ENCODE results near the gene GP1BB. TPM values are rescaled to one million over a fixed set of nuclear protein-coding genes. Genes with fewer than 3 reads are reported as not detected.

Gene GP1BB
- total RNA-seq, 1 experiment from 2014 or later = 4.3 TPM

DNA sequence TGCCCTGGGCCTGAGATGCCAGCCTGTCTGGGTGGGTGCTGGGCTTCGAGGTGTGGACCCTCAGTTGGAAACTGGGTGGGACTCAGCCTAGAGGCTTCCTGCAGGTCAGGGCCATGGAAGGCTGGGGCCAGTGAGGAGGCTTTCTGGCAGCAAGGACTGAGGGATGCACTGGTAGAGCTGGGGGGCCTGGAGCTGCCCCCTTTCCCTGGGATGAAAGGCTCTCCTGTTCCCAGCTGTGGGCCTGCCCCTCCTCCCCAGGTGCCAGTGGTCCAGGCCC, 6.6 kb upstream of the GP1BB start:
- H3K4me1 Mint-ChIP-seq = peaks cover 21% of the 10 kb centered on the region
- H3K27me3 Mint-ChIP-seq (ENCODE audit: low read depth) = peaks cover 77% of the 10 kb centered on the region
- TF ChIP-seq, protein P1, sequence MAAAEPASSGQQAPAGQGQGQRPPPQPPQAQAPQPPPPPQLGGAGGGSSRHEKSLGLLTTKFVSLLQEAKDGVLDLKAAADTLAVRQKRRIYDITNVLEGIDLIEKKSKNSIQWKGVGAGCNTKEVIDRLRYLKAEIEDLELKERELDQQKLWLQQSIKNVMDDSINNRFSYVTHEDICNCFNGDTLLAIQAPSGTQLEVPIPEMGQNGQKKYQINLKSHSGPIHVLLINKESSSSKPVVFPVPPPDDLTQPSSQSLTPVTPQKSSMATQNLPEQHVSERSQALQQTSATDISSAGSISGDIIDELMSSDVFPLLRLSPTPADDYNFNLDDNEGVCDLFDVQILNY (CRISPR knock-in tag; IDR thresholded peaks at IDR 0.05) = no peak
- TF ChIP-seq, protein P2, sequence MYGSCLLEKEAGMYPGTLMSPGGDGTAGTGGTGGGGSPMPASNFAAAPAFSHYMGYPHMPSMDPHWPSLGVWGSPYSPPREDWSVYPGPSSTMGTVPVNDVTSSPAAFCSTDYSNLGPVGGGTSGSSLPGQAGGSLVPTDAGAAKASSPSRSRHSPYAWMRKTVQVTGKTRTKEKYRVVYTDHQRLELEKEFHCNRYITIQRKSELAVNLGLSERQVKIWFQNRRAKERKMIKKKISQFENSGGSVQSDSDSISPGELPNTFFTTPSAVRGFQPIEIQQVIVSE (CRISPR knock-in tag; IDR thresholded peaks at IDR 0.05; ENCODE audit: borderline replicate concordance) = no peak
- no peak overlapping the region for H3K27ac Mint-ChIP-seq
- no peaks in the 10 kb centered on the region for H3K9me3 Mint-ChIP-seq
- ChIA-PET POLR2A (no interaction called here), CTCF (interaction anchor here (0.6 to 3.8 kb wide), 8 partner anchors 12 to 85 kb away, joined by 3 to 63 read pairs (median 10); no protein-coding TSS in a partner anchor)
- no peak overlapping the region for H3K4me3 Mint-ChIP-seq
- no peak for DNase-seq (ENCODE audit: low spot score)
- no peak for ATAC-seq
- peaks cover 10% of the 10 kb centered on the region for H3K36me3 Mint-ChIP-seq

DNA sequence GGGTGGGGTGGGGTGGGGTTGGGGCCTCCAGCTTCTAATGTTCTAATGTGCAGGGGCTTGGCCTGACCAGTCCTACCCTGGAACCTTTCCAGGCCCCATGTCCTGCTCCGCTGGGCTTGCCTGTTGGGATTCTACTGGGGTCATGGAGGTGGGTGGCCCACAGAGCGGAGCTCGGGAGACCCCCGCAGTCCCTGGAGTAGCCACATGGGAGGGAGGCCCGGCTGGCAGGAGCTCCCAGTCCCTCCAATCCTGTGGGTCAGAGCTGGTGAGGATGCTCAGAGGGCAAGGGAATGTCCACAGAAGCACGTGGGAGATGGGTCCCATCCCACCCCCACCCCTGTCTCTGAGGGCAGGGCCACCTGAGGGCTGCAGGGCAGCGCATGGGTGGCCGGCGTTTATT, 6.2 kb upstream of the GP1BB start:
- Mint-ChIP-seq H3K4me1 (peaks cover 19% of the 10 kb centered on the region), H3K4me3 (no peak overlapping the region), H3K9me3 (no peaks in the 10 kb centered on the region), H3K27me3 (ENCODE audit: low read depth) (peaks cover 80% of the 10 kb centered on the region), H3K36me3 (peaks cover 10% of the 10 kb centered on the region), H3K27ac (no peak overlapping the region)
- CTCF ChIA-PET = interaction anchor here (0.6 to 3.8 kb wide), 11 partner anchors 12 to 193 kb away, joined by 3 to 63 read pairs (median 3); no protein-coding TSS in a partner anchor
- ATAC-seq (no peak), DNase-seq (ENCODE audit: low spot score) (no peak)
- TF ChIP-seq, protein P3, sequence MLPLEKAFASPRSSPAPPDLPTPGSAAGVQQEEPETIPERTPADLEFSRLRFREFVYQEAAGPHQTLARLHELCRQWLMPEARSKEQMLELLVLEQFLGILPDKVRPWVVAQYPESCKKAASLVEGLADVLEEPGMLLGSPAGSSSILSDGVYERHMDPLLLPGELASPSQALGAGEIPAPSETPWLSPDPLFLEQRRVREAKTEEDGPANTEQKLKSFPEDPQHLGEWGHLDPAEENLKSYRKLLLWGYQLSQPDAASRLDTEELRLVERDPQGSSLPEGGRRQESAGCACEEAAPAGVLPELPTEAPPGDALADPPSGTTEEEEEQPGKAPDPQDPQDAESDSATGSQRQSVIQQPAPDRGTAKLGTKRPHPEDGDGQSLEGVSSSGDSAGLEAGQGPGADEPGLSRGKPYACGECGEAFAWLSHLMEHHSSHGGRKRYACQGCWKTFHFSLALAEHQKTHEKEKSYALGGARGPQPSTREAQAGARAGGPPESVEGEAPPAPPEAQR (CRISPR knock-in tag; IDR thresholded peaks at IDR 0.05) = no peak
- TF ChIP-seq ZNF138 (CRISPR knock-in tag; conservative IDR thresholded peaks at IDR 0.05) (no peak), CREM (CRISPR knock-in tag; IDR thresholded peaks at IDR 0.05) (no peak), HMGA2 (CRISPR knock-in tag; IDR thresholded peaks at IDR 0.05) (no peak), NFATC4 (CRISPR knock-in tag; IDR thresholded peaks at IDR 0.05) (no peak), TP53 (CRISPR knock-in tag; IDR thresholded peaks at IDR 0.05) (no peak)
- POLR2A ChIA-PET = no interaction called here

DNA sequence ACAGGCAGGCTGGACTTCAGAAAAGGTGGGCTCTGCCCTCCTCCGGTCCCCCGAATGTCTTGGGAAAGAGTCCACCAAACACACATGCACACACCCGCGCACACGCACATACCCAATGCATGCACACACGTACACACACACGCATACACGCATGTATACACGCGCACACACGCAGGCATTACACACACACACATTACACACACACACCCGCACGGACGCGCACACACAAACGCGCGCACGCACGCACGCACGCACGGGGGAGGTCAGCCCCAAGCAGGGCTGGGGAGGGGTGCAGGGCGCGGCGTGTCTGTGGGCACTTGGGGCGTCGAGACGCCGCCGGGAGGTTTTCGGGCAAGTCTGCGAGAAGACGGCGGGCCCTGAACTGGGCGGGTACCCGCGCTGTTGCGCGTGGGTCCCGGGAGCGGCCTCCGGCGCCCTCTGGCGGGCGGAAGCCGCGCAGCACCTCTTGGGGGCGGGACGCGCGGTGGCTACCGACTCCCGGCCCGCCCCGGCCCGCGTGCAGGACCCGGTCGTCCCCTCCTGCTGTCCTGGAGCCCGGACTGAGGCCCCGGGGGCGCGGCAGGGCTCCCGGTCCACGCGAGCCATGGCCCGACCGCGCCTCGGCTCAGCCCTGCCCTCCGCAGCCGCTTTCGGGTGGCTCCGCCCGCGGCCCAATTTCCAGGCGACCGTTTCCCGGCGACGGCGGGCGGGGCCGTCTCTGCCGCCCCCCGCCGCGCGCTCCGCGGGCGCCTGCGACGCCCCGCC, 5.5 kb upstream of the GP1BB start:
- CTCF ChIA-PET = interaction anchor here (0.6 to 3.8 kb wide), 10 partner anchors 13 to 192 kb away, joined by 3 to 63 read pairs (median 8); no protein-coding TSS in a partner anchor
- Mint-ChIP-seq H3K4me3 (peak overlapping the region; percentile 62), H3K27ac (no peak overlapping the region), H3K9me3 (no peaks in the 10 kb centered on the region), H3K36me3 (peaks cover 10% of the 10 kb centered on the region), H3K27me3 (ENCODE audit: low read depth) (peaks cover 80% of the 10 kb centered on the region), H3K4me1 (peaks cover 21% of the 10 kb centered on the region)
- DNase-seq (ENCODE audit: low spot score) (peak; percentile 70), ATAC-seq (peak; percentile 29)
- POLR2A ChIA-PET = no interaction called here
- no peak for TF ChIP-seq NR3C1 (CRISPR knock-in tag; conservative IDR thresholded peaks at IDR 0.05; ENCODE audit: low read depth)
- TF ChIP-seq, protein P1 (CRISPR knock-in tag; IDR thresholded peaks at IDR 0.05) = no peak
- TF ChIP-seq ZNF232 (CRISPR knock-in tag; IDR thresholded peaks at IDR 0.05) = no peak
- TF ChIP-seq, protein P4, sequence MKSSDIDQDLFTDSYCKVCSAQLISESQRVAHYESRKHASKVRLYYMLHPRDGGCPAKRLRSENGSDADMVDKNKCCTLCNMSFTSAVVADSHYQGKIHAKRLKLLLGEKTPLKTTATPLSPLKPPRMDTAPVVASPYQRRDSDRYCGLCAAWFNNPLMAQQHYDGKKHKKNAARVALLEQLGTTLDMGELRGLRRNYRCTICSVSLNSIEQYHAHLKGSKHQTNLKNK (CRISPR knock-in tag; IDR thresholded peaks at IDR 0.05) = no peak
- TF ChIP-seq ZBTB21 (CRISPR knock-in tag; IDR thresholded peaks at IDR 0.05; ENCODE audit: borderline replicate concordance) = no peak
- TF ChIP-seq, protein P5, sequence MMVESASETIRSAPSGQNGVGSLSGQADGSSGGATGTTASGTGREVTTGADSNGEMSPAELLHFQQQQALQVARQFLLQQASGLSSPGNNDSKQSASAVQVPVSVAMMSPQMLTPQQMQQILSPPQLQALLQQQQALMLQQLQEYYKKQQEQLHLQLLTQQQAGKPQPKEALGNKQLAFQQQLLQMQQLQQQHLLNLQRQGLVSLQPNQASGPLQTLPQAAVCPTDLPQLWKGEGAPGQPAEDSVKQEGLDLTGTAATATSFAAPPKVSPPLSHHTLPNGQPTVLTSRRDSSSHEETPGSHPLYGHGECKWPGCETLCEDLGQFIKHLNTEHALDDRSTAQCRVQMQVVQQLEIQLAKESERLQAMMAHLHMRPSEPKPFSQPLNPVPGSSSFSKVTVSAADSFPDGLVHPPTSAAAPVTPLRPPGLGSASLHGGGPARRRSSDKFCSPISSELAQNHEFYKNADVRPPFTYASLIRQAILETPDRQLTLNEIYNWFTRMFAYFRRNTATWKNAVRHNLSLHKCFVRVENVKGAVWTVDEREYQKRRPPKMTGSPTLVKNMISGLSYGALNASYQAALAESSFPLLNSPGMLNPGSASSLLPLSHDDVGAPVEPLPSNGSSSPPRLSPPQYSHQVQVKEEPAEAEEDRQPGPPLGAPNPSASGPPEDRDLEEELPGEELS (CRISPR knock-in tag; IDR thresholded peaks at IDR 0.05) = peak; percentile 32
- TF ChIP-seq ZNF423 (CRISPR knock-in tag; IDR thresholded peaks at IDR 0.05) = peak; percentile 68; the same call in 1 of the 2 replicates
- TF ChIP-seq, protein P6, sequence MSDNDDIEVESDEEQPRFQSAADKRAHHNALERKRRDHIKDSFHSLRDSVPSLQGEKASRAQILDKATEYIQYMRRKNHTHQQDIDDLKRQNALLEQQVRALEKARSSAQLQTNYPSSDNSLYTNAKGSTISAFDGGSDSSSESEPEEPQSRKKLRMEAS (CRISPR knock-in tag; IDR thresholded peaks at IDR 0.05) = peak; percentile 68; the same call in 1 of the 2 replicates
- TF ChIP-seq, protein P7, sequence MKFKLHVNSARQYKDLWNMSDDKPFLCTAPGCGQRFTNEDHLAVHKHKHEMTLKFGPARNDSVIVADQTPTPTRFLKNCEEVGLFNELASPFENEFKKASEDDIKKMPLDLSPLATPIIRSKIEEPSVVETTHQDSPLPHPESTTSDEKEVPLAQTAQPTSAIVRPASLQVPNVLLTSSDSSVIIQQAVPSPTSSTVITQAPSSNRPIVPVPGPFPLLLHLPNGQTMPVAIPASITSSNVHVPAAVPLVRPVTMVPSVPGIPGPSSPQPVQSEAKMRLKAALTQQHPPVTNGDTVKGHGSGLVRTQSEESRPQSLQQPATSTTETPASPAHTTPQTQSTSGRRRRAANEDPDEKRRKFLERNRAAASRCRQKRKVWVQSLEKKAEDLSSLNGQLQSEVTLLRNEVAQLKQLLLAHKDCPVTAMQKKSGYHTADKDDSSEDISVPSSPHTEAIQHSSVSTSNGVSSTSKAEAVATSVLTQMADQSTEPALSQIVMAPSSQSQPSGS (CRISPR knock-in tag; IDR thresholded peaks at IDR 0.05; ENCODE audit: borderline replicate concordance, low read depth) = no peak
- TF ChIP-seq TCF7 (CRISPR knock-in tag; IDR thresholded peaks at IDR 0.05; ENCODE audit: low read depth) = no peak
- TF ChIP-seq ZNF396 (CRISPR knock-in tag; IDR thresholded peaks at IDR 0.05; ENCODE audit: borderline replicate concordance) = no peak
- TF ChIP-seq, protein P8, sequence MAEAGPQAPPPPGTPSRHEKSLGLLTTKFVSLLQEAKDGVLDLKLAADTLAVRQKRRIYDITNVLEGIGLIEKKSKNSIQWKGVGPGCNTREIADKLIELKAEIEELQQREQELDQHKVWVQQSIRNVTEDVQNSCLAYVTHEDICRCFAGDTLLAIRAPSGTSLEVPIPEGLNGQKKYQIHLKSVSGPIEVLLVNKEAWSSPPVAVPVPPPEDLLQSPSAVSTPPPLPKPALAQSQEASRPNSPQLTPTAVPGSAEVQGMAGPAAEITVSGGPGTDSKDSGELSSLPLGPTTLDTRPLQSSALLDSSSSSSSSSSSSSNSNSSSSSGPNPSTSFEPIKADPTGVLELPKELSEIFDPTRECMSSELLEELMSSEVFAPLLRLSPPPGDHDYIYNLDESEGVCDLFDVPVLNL (CRISPR knock-in tag; IDR thresholded peaks at IDR 0.05; ENCODE audit: borderline replicate concordance, low read depth) = no peak

Measured in WTC11 (cell line).